HepG2 (cell line): Measurements from ENCODE around the gene AGMO. TPM values are rescaled to one million over a fixed set of nuclear protein-coding genes. Genes with fewer than 3 reads are reported as not detected.

ENCODE experiments used
- ATAC-seq: fragments of 200-7000 bp; cut with Tn5 transposase; 3 replicates; pipeline ENCODE4 v1.9.1; 2020; ENCODE audit warnings: mild to moderate bottlenecking, moderate library complexity
- BruUV-seq: library from RNA; stranded (reverse); fragments of 400-500 nt; replicated peaks from 2 replicates; lab custom pipeline; 2021; lab: Mats Ljungman, UMichigan
- CTCF ChIA-PET: fragments of 300-600 bp; formaldehyde crosslinking; extraction: SDS; loops from one replicate; lab custom pipeline; 2021; ENCODE audit warnings: low total read pairs, inconsistent platforms, low intra/inter-chr PET ratio; lab: Yijun Ruan, JAX
- POLR2A ChIA-PET: fragments of 350-600 bp; sonication (Branson Sonifier 250); formaldehyde crosslinking; loops from one replicate; lab custom pipeline; 2020; ENCODE audit warnings: antibody characterized with exemption, inconsistent platforms; lab: Yijun Ruan, JAX
- DNase-seq: peaks from one replicate; pipeline ENCODE4 v3.0.0-alpha.2; 2015; ENCODE audit warnings: low spot score
- FAIRE-seq: peaks from 3 replicates; lab custom pipeline; 2011; peaks lifted over from hg19 to GRCh38; lab: Jason Lieb, UNC
- H2AFZ ChIP-seq: one replicate; pipeline ENCODE4 v1.6.1; 2011; ENCODE audit warnings: low read length, inconsistent platforms
- H3K27ac ChIP-seq: fragments of 300-600 bp; 3 replicates; pipeline ENCODE4 v1.8.0; 2011; ENCODE audit warnings: mixed run types, mild to moderate bottlenecking, mixed read lengths, low read length, inconsistent platforms; ENCODE audit not compliant: insufficient read depth; ENCODE audit errors: extremely low read length
- H3K27me3 ChIP-seq, 2 experiments: fragments of 200-600 bp in 1 of 2; 2 replicates in 1 of 2; 3 replicates in 1 of 2; pipeline versions ENCODE4 v1.6.0 to v1.8.0; 2011; ENCODE audit warnings: low read length in 2 of 2, mild to moderate bottlenecking in 2 of 2, moderate library complexity in 2 of 2, inconsistent platforms in 1 of 2; ENCODE audit not compliant: insufficient read depth in 2 of 2, control insufficient read depth in 1 of 2
- H3K36me3 ChIP-seq, 2 experiments: fragments of 200-600 bp in 1 of 2; replicated peaks in 1 of 2; 2 replicates in 1 of 2; 3 replicates in 1 of 2; pipeline versions ENCODE4 v1.5.1 to v1.8.0; 2011; ENCODE audit warnings: low read length in 2 of 2, inconsistent platforms in 1 of 2; ENCODE audit not compliant: insufficient read depth in 2 of 2, control insufficient read depth in 1 of 2
- H3K4me1 ChIP-seq: 2 replicates; pipeline ENCODE4 v1.5.1; 2012; ENCODE audit warnings: low read length, inconsistent platforms; ENCODE audit not compliant: insufficient read depth
- H3K4me2 ChIP-seq: 2 replicates; pipeline ENCODE4 v1.6.0; 2011; ENCODE audit warnings: low read depth, low read length, inconsistent platforms
- H3K4me3 ChIP-seq, 3 experiments: fragments of 200-600 bp in 1 of 3; sonication (generic), shearing (Covaris generic) in 1 of 3; replicated peaks in 1 of 3; 2 replicates each; pipeline ENCODE4 v1.5.1; 2011 to 2016; ENCODE audit warnings: low read length in 3 of 3, inconsistent platforms in 2 of 3, low read depth in 2 of 3, mild to moderate bottlenecking in 2 of 3, control low read depth in 1 of 3, mixed read lengths in 1 of 3; ENCODE audit not compliant: insufficient read depth in 1 of 3
- H3K79me2 ChIP-seq: one replicate; pipeline ENCODE4 v1.6.1; 2011; ENCODE audit warnings: low read length, inconsistent platforms; ENCODE audit not compliant: insufficient read depth
- H3K9ac ChIP-seq: 2 replicates; pipeline ENCODE4 v1.6.0; 2011; ENCODE audit warnings: mild to moderate bottlenecking, low read depth, low read length, inconsistent platforms; ENCODE audit not compliant: insufficient read depth
- H3K9me3 ChIP-seq: 2 replicates; pipeline ENCODE4 v1.5.1; 2012; ENCODE audit warnings: mild to moderate bottlenecking, low read length
- H4K20me1 ChIP-seq: 2 replicates; pipeline ENCODE4 v1.6.0; 2011; ENCODE audit warnings: inconsistent platforms, mild to moderate bottlenecking, low read length, moderate library complexity; ENCODE audit not compliant: insufficient read depth
- AGO2 ChIP-seq: fragments of 200-400 bp; formaldehyde crosslinking; optimal IDR thresholded peaks from 2 replicates; pipeline ENCODE3; 2017; ENCODE audit warnings: mild to moderate bottlenecking, low read depth, low read length, moderate library complexity
- BORCS8-MEF2B ChIP-seq: sonication (generic); formaldehyde crosslinking; IDR thresholded peaks from 2 replicates; pipeline ENCODE4 v1.8.0; 2022; ENCODE audit warnings: mild to moderate bottlenecking, missing genetic modification reagents
- CENPT ChIP-seq: sonication (generic); formaldehyde crosslinking; IDR thresholded peaks from 2 replicates; pipeline ENCODE4 v1.8.0; 2022; ENCODE audit warnings: low read depth, mild to moderate bottlenecking, moderate library complexity, missing genetic modification reagents
- CHD4 ChIP-seq: fragments of 200-600 bp; sonication (generic); IDR thresholded peaks from 2 replicates; pipeline ENCODE4 v1.7.0; 2017; ENCODE audit warnings: mild to moderate bottlenecking, low read length, borderline replicate concordance
- KLF6 ChIP-seq: IDR thresholded peaks from 2 replicates; pipeline ENCODE4 v1.8.0; 2016; ENCODE audit warnings: missing biosample characterization, missing genetic modification reagents
- MBD4 ChIP-seq: IDR thresholded peaks from 2 replicates; pipeline ENCODE4 v1.6.1; 2012; ENCODE audit warnings: low read length, inconsistent platforms, borderline replicate concordance
- PHF20 ChIP-seq: sonication (generic); formaldehyde crosslinking; IDR thresholded peaks from 2 replicates; pipeline ENCODE4 v1.5.0; 2020; ENCODE audit warnings: mild to moderate bottlenecking, missing genetic modification reagents
- PHF21A ChIP-seq: sonication (generic); formaldehyde crosslinking; IDR thresholded peaks from 2 replicates; pipeline ENCODE4 v1.5.0; 2020; ENCODE audit warnings: mild to moderate bottlenecking, missing genetic modification reagents
- SIX1 ChIP-seq: sonication (generic); formaldehyde crosslinking; IDR thresholded peaks from 2 replicates; pipeline ENCODE4 v1.4.0; 2020; ENCODE audit warnings: missing genetic modification reagents, borderline replicate concordance
- SP140L ChIP-seq: sonication (generic); formaldehyde crosslinking; IDR thresholded peaks from 2 replicates; pipeline ENCODE4 v1.4.0; 2020; ENCODE audit warnings: missing genetic modification reagents, borderline replicate concordance
- TFDP2 ChIP-seq: sonication (generic); formaldehyde crosslinking; IDR thresholded peaks from 2 replicates; pipeline ENCODE4 v1.4.0; 2020; ENCODE audit warnings: missing genetic modification reagents
- XBP1 ChIP-seq: sonication (generic); formaldehyde crosslinking; IDR thresholded peaks from 2 replicates; pipeline ENCODE4 v1.5.0; 2020; ENCODE audit warnings: missing genetic modification reagents
- ZBTB26 ChIP-seq: IDR thresholded peaks from 2 replicates; pipeline ENCODE4 v1.6.1; 2016; ENCODE audit warnings: missing compliant biosample characterization, missing genetic modification reagents, borderline replicate concordance
- ZBTB7A ChIP-seq: sonication (generic); formaldehyde crosslinking; IDR thresholded peaks from 2 replicates; pipeline ENCODE4 v1.8.0; 2022; ENCODE audit warnings: mild to moderate bottlenecking, missing genetic modification reagents
- ZC3H4 ChIP-seq: sonication (generic); formaldehyde crosslinking; IDR thresholded peaks from 2 replicates; pipeline ENCODE4 v1.4.0; 2020; ENCODE audit warnings: missing genetic modification reagents, borderline replicate concordance
- ZNF180 ChIP-seq: sonication (generic); formaldehyde crosslinking; IDR thresholded peaks from 2 replicates; pipeline ENCODE4 v1.4.0; 2020; ENCODE audit warnings: low read depth, missing genetic modification reagents, borderline replicate concordance
- ZNF317 ChIP-seq: sonication (generic); formaldehyde crosslinking; IDR thresholded peaks from 2 replicates; pipeline ENCODE4 v1.5.0; 2020; ENCODE audit warnings: mild to moderate bottlenecking, missing genetic modification reagents
- ZNF687 ChIP-seq: sonication (generic); formaldehyde crosslinking; IDR thresholded peaks from 2 replicates; pipeline ENCODE4 v1.5.1; 2020; ENCODE audit warnings: mild to moderate bottlenecking, missing genetic modification reagents, moderate library complexity
- ZNF790 ChIP-seq: sonication (generic); formaldehyde crosslinking; IDR thresholded peaks from 2 replicates; pipeline ENCODE4 v1.8.0; 2022; ENCODE audit warnings: missing genetic modification reagents, mild to moderate bottlenecking, borderline replicate concordance
- ZNF883 ChIP-seq: sonication (generic); formaldehyde crosslinking; IDR thresholded peaks from 2 replicates; pipeline ENCODE4 v1.5.1; 2020; ENCODE audit warnings: mild to moderate bottlenecking, missing genetic modification reagents; ENCODE audit errors: not compliant biosample characterization
- WGBS: methylation state at CpG from one replicate; pipeline ENCODE4 v1.1.6; 2017; ENCODE audit warnings: low lambda C conversion rate; 5-methylcytosine and 5-hydroxymethylcytosine counted together
- in situ Hi-C: cut with HindIII; loops from 2 replicates; pipeline ENCODE4 v1.10.0; 2017; ENCODE audit warnings: low pct_unique_long_range_greater_than_20kb; ENCODE audit not compliant: extremely low pct_ligation_motif_present
- intact Hi-C: fragments of 100-400 bp; cut with micrococcal nuclease; formaldehyde crosslinking; loops from one replicate; pipeline ENCODE4 v1.10.0; 2022; ENCODE audit not compliant: unreplicated experiment
- polyA plus RNA-seq, 8 experiments: library from polyadenylated mRNA; depleted of rRNA in 3 of 8; stranded (reverse) in 7 of 8; unstranded in 1 of 8; fragments of >200 nt; fragmentation: Illumina TruSeq in 4 of 8; extraction: Trizol in 4 of 8; gene quantifications; 2 replicates each; pipeline versions ENCODE4 v1.2.1 to v1.2.3, GENCODE V29; 2011 to 2016; ENCODE audit warnings: low read depth in 4 of 8, missing spikeins in 1 of 8, mixed read lengths in 1 of 8; ENCODE audit not compliant: insufficient read depth in 1 of 8
- total RNA-seq, 5 experiments: library from RNA; depleted of rRNA; stranded (reverse); fragments of >200 nt; fragmentation: Illumina TruSeq; extraction: Trizol; gene quantifications; 2 replicates each; pipeline ENCODE4 v1.2.3, GENCODE V29; 2016; ENCODE audit warnings: low read depth in 1 of 5

AGMO gene
- total and polyA plus RNA-seq, 2 of the 13 experiments (the other 11 are each of a cell fraction or from before 2014, with no cell fraction given), result 0.22 to 0.50 TPM

- BruUV-seq, result no TSS peak
- H3K9me3 ChIP-seq, result peaks cover 79% of the 10 kb centered on the region
- no peaks in the 10 kb centered on the region for H3K4me1 ChIP-seq
- ChIA-PET CTCF (no interaction called here), POLR2A (no interaction called here)
- no peaks in the 10 kb centered on the region for H3K79me2 ChIP-seq
- 38% methylated on average over 4 of the region's 4 CpGs for WGBS
- no peak overlapping the region for H3K9ac ChIP-seq
- no peak overlapping the region for H3K4me3 ChIP-seq
- H3K4me2 ChIP-seq, result no peak overlapping the region
- no peak for TF ChIP-seq SIX1 (CRISPR knock-in tag)
- TF ChIP-seq MBD4, result no peak
- no peak for TF ChIP-seq ZNF317 (CRISPR knock-in tag)
- TF ChIP-seq TFDP2 (CRISPR knock-in tag), result no peak
- no peak for TF ChIP-seq PHF21A (CRISPR knock-in tag)
- no peak for TF ChIP-seq CHD4
- no peak for TF ChIP-seq AGO2
- TF ChIP-seq BORCS8-MEF2B (CRISPR knock-in tag), result no peak
- TF ChIP-seq SP140L (CRISPR knock-in tag), result no peak
- TF ChIP-seq KLF6, result no peak
- TF ChIP-seq ZBTB7A, result no peak
- no peak for TF ChIP-seq CENPT
- no peak for TF ChIP-seq XBP1
- no peak for TF ChIP-seq ZBTB26 (CRISPR knock-in tag)
- TF ChIP-seq ZC3H4 (CRISPR knock-in tag), result no peak
- no peak for TF ChIP-seq PHF20
- TF ChIP-seq ZNF790 (CRISPR knock-in tag), result no peak
- no peak for TF ChIP-seq ZNF180
- TF ChIP-seq ZNF687, result no peak
- TF ChIP-seq ZNF883 (CRISPR knock-in tag), result no peak
- no peaks in the 10 kb centered on the region for H3K27me3 ChIP-seq
- DNase-seq (no peak), FAIRE-seq (no peak), ATAC-seq (no peak)
- H3K27ac ChIP-seq, result no peak overlapping the region
- no peaks in the 10 kb centered on the region for H3K36me3 ChIP-seq
- H2AFZ ChIP-seq, result no peak overlapping the region
- no peaks in the 10 kb centered on the region for H4K20me1 ChIP-seq
- intact Hi-C loops, result no loop called here
- in situ Hi-C loops, result no loop called here
These were observed 46.6 kb downstream of the AGMO start for GRCh38 chr7:15515252-15515651.
